Endothelial cell of umbilical vein (primary cell): ENCODE results near the gene SAE1.

Experiments
- EZH2 ChIP-seq: IDR thresholded peaks from 2 replicates; pipeline ENCODE4 v1.6.1; 2012; ENCODE audit warnings: borderline replicate concordance, low read depth, mild to moderate bottlenecking, moderate library complexity, low read length, inconsistent platforms; ENCODE audit not compliant: severe bottlenecking
- TF ChIP-seq, protein P1 (sequence below), 2 donors: IDR thresholded peaks; 1 replicate in 1 of 2; 2 replicates in 1 of 2; pipeline ENCODE4 v1.5.1; 2011; ENCODE audit warnings: low read length in 2 of 2, mild to moderate bottlenecking in 2 of 2, moderate library complexity in 2 of 2, control low read depth in 1 of 2, inconsistent platforms in 1 of 2, low read depth in 1 of 2; ENCODE audit not compliant: insufficient read depth in 1 of 2; ENCODE audit errors: extremely low read depth in 1 of 2

DNA sequence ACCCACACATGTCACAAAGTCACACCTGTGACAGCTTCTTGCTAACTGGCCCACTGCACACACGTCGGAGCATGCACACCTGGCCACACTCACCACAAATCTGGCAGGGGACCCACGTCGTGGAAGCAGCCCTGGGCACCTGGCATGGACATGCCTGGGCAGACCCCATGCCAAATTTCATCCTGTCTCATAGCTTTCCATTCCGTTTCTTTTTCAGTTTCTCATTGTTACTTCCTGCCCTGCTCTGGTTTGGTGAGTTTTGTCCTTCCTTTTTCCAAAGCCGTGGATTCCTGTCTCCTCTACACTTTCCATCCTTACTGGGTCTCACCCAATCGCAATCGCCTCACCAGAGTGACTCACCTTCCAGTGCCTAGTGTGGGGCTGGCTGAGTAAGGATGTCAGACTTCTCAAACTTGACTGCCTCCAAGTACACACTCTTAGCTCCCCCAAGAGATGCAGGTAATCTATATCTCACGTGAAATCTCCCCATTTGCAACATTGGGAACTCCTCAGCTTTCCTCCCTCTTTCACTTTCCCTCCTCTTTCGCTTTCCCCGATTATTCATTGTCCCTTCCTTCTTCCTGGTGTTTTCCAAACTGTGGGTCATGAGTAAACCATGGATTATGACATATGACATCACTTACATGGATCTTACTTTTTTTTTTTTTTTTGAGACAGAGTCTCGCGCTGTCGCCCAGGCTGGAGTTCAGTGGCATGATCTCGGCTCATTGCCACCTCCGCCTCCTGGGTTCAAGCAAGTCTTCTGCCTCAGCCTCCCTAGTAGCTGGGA, 102.0 kb downstream of the SAE1 start:
- no peak for TF ChIP-seq EZH2
- TF ChIP-seq, protein P1, sequence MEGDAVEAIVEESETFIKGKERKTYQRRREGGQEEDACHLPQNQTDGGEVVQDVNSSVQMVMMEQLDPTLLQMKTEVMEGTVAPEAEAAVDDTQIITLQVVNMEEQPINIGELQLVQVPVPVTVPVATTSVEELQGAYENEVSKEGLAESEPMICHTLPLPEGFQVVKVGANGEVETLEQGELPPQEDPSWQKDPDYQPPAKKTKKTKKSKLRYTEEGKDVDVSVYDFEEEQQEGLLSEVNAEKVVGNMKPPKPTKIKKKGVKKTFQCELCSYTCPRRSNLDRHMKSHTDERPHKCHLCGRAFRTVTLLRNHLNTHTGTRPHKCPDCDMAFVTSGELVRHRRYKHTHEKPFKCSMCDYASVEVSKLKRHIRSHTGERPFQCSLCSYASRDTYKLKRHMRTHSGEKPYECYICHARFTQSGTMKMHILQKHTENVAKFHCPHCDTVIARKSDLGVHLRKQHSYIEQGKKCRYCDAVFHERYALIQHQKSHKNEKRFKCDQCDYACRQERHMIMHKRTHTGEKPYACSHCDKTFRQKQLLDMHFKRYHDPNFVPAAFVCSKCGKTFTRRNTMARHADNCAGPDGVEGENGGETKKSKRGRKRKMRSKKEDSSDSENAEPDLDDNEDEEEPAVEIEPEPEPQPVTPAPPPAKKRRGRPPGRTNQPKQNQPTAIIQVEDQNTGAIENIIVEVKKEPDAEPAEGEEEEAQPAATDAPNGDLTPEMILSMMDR (IDR thresholded peaks at IDR 0.05; ENCODE audit: extremely low read depth in 1 of 2, insufficient read depth in 1 of 2, low read depth in 1 of 2, low read length in 2 of 2): no peak
